ENCODE results near the gene SLC15A4.
A peak's percentile ranks its signal among the peaks of the same experiment; 100 is the strongest.
"Not testable (repeated sequence)": the region's sequence is repeated elsewhere in the genome, so short reads cannot be mapped to it uniquely, and the experiment has no call there.

The SLC15A4 gene

DNA sequence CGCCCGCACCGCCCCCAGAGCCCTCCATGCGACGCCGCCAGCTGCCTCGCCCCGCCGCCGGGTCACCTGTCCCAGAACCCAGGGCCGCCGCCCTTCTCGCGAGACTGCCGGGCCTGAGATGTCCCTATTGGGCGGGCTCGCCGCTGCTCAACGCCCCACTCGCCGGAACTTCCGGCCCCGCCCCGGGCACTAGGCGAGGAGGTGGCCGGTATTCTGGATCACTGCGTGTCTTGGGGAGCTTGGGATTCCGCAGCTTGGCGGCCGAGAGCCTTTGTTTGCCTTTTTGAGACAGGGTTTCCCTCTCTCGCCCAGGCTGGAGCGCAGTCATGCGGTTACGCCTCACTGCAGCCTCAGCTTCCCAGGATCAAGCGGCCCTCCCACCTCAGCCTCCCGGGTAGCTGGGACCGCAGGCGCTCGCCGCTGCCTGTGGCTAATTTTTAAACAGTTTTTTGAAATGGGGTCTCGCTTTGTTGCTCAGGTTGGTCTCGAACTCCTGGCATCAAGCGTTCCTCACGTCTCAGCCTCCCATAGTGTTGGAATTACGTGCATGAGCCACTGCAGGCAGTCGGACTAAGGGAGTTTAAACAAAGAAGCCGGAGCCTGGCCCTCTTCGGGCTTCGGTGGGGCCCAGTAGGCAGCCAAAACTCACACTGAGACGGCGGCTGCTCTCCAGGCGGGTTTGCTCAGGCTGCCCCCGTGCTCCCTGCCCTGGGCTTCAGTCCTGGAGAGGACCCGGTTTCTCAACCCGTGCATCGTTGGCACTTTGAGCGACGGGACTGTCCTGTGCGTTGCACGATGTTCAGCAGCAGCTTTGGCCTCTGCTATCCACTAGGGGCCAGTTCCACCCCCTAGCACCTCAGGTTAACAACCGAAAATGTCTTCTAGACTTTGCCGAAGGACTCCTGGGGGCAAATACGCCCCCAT lies at the start of gene SLC15A4:
TSS of gene SLC15A4 (minus strand) at position 43 of the 924 bp plus-strand sequence. CDS start at position 28, 15 bp downstream.
- peak; percentile 76 to 80 for DNase-seq (ENCODE audit: low read depth in 2 of 2)

DNA sequence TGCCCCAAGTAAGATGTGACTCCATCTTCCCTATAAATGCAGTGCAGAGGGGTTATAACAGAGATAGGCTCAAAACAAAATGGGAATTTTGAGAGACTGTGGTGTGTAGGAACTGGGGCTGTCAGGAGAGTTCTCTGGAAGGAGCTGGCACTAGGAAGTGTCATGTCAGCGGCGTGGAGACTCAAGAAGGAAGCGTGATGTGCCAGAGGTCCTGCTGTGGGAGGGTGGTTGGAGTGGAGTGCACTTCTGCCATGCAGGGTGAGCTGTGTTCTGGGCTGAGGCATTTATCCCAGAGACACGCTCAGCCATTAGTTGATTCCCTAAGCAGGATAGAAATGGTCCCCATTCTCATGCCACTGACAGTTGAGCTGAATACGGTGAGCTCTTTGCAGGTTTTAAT lies 48.5 kb upstream of the SLC15A4 start:
- no peak for DNase-seq (ENCODE audit: low read depth in 2 of 2)

- no peak for DNase-seq (ENCODE audit: low read depth in 2 of 2)
Measured at GRCh38 chr12:128871516-128871892, 47.7 kb upstream of the SLC15A4 start.

- no peak for DNase-seq (ENCODE audit: low read depth in 2 of 2)
Measured at GRCh38 chr12:128867466-128867865, 43.7 kb upstream of the SLC15A4 start.

GRCh38 chr12:128864516-128865186 lies 40.9 kb upstream of the SLC15A4 start:
- DNase-seq (ENCODE audit: low read depth in 2 of 2) = no peak

DNA sequence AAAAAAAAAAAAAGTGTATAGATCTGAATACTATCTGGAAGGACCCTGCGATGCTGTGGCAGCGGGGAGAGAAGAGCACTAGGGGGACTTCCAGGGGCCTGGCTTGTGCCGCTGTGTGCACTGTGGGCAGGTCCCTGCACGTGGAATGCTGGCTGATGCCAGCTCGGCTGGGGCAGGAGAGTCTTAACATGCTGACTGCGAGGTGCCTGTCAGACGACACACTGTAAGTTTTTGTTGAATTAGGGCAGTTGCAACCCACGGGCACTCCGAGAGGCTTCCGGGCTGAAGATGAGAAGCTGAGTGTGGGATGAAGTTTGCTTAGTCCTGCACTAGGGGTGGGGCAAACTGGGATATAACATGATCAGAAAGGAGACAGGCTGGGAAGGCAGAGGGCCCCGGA lies 40.2 kb upstream of the SLC15A4 start:
- no peak for DNase-seq (ENCODE audit: low read depth in 2 of 2)

GRCh38 chr12:128861226-128862016 lies 37.7 kb upstream of the SLC15A4 start:
- no peak for DNase-seq (ENCODE audit: low read depth in 2 of 2)

DNA sequence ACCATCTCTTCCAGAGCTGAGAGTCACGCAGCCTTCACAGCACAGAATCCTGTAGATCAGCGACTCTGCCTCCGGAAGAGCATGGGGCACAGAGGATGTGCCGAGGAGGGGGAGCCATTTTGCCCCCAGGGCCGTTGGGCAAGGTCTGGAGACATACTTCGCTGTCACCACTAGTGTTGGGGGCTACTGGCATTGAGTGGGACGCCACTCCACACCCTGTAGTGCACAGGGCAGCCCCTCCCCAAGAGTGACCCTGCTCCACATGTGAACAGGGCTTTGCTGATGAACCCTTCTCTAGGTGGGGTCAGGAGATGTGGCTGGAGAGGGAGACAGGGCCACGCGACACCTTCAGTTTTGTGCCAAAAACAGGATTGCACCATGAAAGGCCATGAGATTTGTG lies 35.6 kb upstream of the SLC15A4 start:
- DNase-seq (ENCODE audit: low read depth in 2 of 2) = no peak

DNA sequence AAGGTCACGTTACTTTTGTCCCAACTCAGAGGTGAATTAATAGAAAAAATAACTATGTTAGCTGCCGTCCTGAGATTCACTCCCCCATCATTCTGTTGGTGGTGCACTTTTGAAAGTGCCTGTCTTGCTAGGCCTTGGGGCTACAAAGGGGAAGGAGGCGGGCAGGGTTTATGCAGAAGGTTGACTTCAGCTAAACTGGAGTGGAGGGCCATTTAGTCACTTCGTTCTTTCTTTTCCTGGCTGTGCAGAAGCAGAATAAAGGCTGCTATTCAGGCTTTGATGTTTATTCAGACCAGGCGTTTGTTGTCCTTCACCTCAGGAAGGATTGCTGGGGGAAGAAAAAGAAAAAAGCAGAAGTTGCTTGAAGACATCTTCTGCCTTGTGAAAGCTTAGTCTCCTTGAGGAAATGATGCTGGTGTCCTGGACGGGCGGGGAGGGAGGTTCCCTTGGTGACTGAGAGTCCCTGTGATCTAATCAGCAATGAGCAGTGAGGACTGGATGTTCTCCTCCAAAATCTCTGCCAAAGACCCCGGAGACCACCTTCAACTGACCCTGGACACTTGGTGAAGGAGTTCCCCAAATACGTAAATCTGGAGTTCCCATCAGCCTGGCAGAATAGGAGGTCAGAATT lies 33.5 kb upstream of the SLC15A4 start:
- no peak for DNase-seq (ENCODE audit: low read depth in 2 of 2)

DNA sequence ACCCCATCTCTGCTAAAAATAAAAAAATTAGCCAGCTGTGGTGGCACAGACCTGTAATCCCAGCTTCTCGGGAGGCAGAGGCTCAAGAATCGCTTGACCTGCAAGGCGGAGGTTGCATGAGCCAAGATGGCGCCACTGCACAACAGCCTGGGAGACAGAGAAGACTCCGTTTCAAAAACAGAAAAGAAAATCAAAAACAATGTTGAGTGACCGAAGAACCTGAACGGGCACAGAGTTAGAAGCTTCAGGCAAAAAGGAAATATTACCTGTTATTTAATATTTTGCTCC lies 33.0 kb upstream of the SLC15A4 start:
- no peak for DNase-seq (ENCODE audit: low read depth in 2 of 2)

- DNase-seq (ENCODE audit: low read depth in 2 of 2) = no peak
Measured at GRCh38 chr12:128856035-128856790, 32.5 kb upstream of the SLC15A4 start.

DNA sequence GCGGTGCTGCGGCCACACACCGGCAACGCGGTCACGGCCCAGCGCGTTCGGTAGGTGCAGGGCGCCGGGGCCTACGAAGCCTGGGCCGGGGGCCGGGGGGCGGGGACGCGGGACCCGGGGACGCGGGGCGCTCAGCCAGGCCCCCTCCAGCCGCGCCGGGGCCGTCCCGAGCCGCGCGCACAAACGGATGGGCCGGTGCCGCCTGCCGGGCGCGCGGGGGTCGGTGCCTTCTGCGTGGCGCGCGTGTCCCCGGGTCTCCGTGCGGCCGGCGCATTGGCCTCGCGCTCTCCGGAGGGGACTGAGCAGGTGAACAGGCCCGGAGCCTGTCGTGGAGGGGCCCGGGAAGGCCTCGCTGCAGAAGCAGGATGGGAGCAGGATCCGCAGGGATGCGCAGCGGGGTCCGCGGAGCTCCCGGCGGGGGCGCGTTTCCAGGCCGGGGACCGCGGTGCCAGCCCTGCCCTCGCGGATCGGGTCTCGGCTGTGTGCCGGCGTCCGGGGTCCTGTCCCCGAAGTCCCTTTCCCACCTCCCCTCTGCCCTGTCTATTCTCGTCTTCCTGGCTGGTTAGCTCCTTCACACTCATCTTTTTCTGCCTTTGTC lies 29.9 kb upstream of the SLC15A4 start:
- no peak for DNase-seq (ENCODE audit: low read depth in 2 of 2)

GRCh38 chr12:128852885-128853599 lies 29.3 kb upstream of the SLC15A4 start, which contains the start of gene GLT1D1:
Gene GLT1D1 (plus strand): TSS chr12:128853478. CDS start chr12:128853582, 104 bp downstream.
- no peak for DNase-seq (ENCODE audit: low read depth in 2 of 2)

- DNase-seq (ENCODE audit: low read depth in 2 of 2) = no peak
Measured at GRCh38 chr12:128852026-128852698, 28.4 kb upstream of the SLC15A4 start.

GRCh38 chr12:128851429-128851828 lies 27.7 kb upstream of the SLC15A4 start:
- not testable (repeated sequence) for DNase-seq (ENCODE audit: low read depth in 2 of 2)

DNA sequence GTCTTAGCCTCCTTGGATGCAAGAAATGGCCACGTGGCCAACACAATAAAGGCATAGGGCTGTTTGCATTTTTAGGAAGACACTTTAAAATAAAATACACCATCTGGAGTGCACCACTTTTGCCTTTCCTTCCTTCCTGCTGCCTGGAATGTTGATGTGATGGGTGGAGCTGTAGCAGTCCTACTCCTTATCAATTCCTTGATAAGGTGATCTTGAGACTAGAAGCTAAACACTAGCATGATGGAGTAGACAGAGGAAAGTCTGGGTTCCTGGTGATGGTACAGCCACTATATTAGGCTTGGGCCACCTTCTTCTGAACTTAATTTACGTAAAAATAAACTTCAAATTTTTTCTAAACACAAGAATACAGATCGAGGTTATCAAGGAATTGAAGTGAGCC lies 26.6 kb upstream of the SLC15A4 start:
- no peak for DNase-seq (ENCODE audit: low read depth in 2 of 2)

- not testable (repeated sequence) for DNase-seq (ENCODE audit: low read depth in 2 of 2)
Measured at GRCh38 chr12:128849806-128850205, 26.0 kb upstream of the SLC15A4 start.

- DNase-seq (ENCODE audit: low read depth in 2 of 2) = no peak
Measured at GRCh38 chr12:128848371-128848770, 24.6 kb upstream of the SLC15A4 start.

GRCh38 chr12:128846671-128847070 lies 22.9 kb upstream of the SLC15A4 start:
- not testable (repeated sequence) for DNase-seq (ENCODE audit: low read depth in 2 of 2)

All from fibroblast of skin of left quadriceps (primary cell).